ENCODE measurements around the gene RSU1.

Gene RSU1

DNA sequence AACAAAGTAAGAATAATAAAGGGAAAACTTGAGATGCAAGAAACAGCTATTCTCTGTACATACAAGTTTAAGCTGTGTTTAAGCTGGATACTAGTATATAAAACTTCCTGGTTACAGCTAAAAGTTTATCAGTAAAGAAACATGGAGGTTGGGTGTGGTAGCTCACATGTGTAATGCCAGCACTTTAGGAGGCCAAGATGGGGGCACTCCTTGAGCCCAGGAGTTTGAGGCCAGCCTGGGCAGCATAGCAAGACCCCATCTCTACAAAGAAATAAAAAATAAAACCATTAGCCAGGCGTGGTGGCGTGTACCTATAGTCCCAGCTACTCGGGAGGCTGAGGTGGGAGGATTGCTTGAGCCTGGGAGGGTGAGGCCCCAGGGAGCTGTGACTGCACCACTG, 3.2 kb downstream of the RSU1 start:
- no peak overlapping the region for H3K9ac ChIP-seq (ENCODE audit: low read length)
- H3K4me2 ChIP-seq (ENCODE audit: low read length) = no peak overlapping the region

DNA sequence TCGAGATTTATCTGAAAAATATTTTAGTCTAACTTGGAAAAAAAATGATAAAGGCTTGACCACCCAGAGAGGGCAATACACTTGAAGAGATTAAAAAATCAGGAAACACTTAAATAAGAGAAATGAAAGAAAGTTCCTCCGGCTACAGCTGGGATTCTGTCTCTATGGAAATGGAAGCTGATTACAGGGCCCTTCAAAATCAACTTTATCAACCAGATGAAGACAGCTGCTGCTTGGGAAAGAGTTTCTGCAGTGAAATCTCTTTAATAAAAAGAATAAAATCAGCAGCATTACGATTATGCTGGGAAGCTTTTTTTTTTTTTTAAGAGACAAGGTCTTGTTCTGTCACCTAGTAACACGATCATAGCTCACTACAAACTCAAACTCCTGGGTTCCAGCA, 4.5 kb downstream of the RSU1 start:
- Histone ChIP-seq H3K4me2 (ENCODE audit: low read length) (no peak overlapping the region), H3K4me3 (ENCODE audit: low read length) (no peak overlapping the region), H2AFZ (ENCODE audit: low read depth, low read length) (no peak overlapping the region), H3K36me3 (replicated peaks; ENCODE audit: low read depth, low read length) (no peaks in the 10 kb centered on the region), H3K27me3 (ENCODE audit: low read depth, low read length) (no peaks in the 10 kb centered on the region), H3K9me3 (ENCODE audit: insufficient read depth, low read length) (no peaks in the 10 kb centered on the region), H4K20me1 (ENCODE audit: insufficient read depth, low read length) (no peaks in the 10 kb centered on the region), H3K79me2 (ENCODE audit: low read length) (peaks cover 6% of the 10 kb centered on the region), H3K27ac (ENCODE audit: low read length) (no peak overlapping the region), H3K9ac (ENCODE audit: low read length) (no peak overlapping the region), H3K4me1 (ENCODE audit: low read length) (peaks cover 6% of the 10 kb centered on the region; the same call in 1 of the 2 replicates)
- TF ChIP-seq EZH2phosphoT487 (IDR thresholded peaks at IDR 0.05; ENCODE audit: low read depth) = no peak
- TF ChIP-seq, protein P1, sequence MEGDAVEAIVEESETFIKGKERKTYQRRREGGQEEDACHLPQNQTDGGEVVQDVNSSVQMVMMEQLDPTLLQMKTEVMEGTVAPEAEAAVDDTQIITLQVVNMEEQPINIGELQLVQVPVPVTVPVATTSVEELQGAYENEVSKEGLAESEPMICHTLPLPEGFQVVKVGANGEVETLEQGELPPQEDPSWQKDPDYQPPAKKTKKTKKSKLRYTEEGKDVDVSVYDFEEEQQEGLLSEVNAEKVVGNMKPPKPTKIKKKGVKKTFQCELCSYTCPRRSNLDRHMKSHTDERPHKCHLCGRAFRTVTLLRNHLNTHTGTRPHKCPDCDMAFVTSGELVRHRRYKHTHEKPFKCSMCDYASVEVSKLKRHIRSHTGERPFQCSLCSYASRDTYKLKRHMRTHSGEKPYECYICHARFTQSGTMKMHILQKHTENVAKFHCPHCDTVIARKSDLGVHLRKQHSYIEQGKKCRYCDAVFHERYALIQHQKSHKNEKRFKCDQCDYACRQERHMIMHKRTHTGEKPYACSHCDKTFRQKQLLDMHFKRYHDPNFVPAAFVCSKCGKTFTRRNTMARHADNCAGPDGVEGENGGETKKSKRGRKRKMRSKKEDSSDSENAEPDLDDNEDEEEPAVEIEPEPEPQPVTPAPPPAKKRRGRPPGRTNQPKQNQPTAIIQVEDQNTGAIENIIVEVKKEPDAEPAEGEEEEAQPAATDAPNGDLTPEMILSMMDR (IDR thresholded peaks at IDR 0.05; ENCODE audit: low read depth, low read length) = no peak

More for the DNA sequence above, 3.2 kb downstream of the RSU1 start:
- H3K4me3 ChIP-seq (ENCODE audit: low read length) = no peak overlapping the region
- no peaks in the 10 kb centered on the region for H3K36me3 ChIP-seq (replicated peaks; ENCODE audit: low read depth, low read length)
- H3K27ac ChIP-seq (ENCODE audit: low read length) = no peak overlapping the region
- H3K79me2 ChIP-seq (ENCODE audit: low read length) = peaks cover 6% of the 10 kb centered on the region
- H3K9me3 ChIP-seq (ENCODE audit: insufficient read depth, low read length) = no peaks in the 10 kb centered on the region
- H4K20me1 ChIP-seq (ENCODE audit: insufficient read depth, low read length) = no peaks in the 10 kb centered on the region
- peaks cover 10% of the 10 kb centered on the region for H3K4me1 ChIP-seq (ENCODE audit: low read length)
- no peak for TF ChIP-seq EZH2phosphoT487 (IDR thresholded peaks at IDR 0.05; ENCODE audit: low read depth)
- TF ChIP-seq, protein P1 (IDR thresholded peaks at IDR 0.05; ENCODE audit: low read depth, low read length) = no peak
- no peak overlapping the region for H2AFZ ChIP-seq (ENCODE audit: low read depth, low read length)
- H3K27me3 ChIP-seq (ENCODE audit: low read depth, low read length) = peaks cover 5% of the 10 kb centered on the region; the same call in 1 of the 2 replicates

DNA sequence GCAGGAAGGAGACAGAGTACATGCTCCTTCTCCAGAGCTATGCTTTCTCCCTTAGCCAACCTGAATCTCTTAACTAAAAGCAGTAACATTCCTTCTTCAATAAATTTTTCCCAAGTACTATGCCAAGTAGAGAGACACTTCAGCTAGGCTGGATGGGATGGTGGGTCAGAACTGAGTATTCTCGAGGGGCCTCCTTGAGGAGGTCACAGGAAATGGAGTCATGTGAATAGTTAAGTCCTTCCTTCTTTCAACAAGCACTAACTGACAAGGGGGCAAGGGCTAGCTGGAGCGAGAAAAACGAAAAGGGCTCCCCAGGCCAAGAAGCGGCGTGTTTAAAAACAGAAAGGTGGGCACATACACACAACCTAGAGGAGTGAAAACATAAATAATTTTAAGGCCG, 5.5 kb downstream of the RSU1 start:
- Histone ChIP-seq H3K27ac (ENCODE audit: low read length) (no peak overlapping the region), H3K36me3 (replicated peaks; ENCODE audit: low read depth, low read length) (no peaks in the 10 kb centered on the region), H2AFZ (ENCODE audit: low read depth, low read length) (no peak overlapping the region), H3K4me3 (ENCODE audit: low read length) (no peak overlapping the region), H3K4me1 (ENCODE audit: low read length) (peaks cover 6% of the 10 kb centered on the region; the same call in 1 of the 2 replicates), H3K4me2 (ENCODE audit: low read length) (no peak overlapping the region), H3K9me3 (ENCODE audit: insufficient read depth, low read length) (no peaks in the 10 kb centered on the region), H3K79me2 (ENCODE audit: low read length) (peaks cover 6% of the 10 kb centered on the region), H3K27me3 (ENCODE audit: low read depth, low read length) (no peaks in the 10 kb centered on the region), H3K9ac (ENCODE audit: low read length) (no peak overlapping the region), H4K20me1 (ENCODE audit: insufficient read depth, low read length) (no peaks in the 10 kb centered on the region)
- TF ChIP-seq, protein P1 (IDR thresholded peaks at IDR 0.05; ENCODE audit: low read depth, low read length) = no peak
- TF ChIP-seq EZH2phosphoT487 (IDR thresholded peaks at IDR 0.05; ENCODE audit: low read depth) = no peak

DNA sequence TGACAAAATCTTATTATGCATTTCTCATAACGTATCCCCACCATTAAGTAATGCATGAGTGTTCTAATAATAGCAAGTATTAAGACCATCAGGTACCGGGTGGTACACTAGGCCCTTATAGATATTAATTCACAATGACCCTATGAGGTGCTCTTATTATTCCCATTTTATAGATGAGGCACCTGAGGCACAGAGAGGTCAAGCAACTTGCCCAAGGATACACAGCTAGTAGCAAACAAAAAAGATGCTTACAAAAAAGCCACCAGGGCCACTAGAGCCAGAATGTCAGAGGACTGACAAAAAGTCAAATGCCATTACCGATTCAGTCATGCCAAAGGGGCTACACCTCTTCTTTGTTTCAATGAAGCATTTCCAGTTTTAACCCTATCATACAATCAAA, 5.9 kb downstream of the RSU1 start:
- H3K36me3 ChIP-seq (replicated peaks; ENCODE audit: low read depth, low read length) = no peaks in the 10 kb centered on the region
- 0 out of 2 replicates have a peak, but pooled peaks cover 2% of the 10 kb centered on the region for H3K79me2 ChIP-seq (ENCODE audit: low read length)
- H3K4me1 ChIP-seq (ENCODE audit: low read length) = peaks cover 2% of the 10 kb centered on the region; the same call in 1 of the 2 replicates

More for the DNA sequence above, 5.9 kb downstream of the RSU1 start:
- no peak overlapping the region for H3K4me3 ChIP-seq (ENCODE audit: low read length)
- H3K27me3 ChIP-seq (ENCODE audit: low read depth, low read length) = no peaks in the 10 kb centered on the region
- no peaks in the 10 kb centered on the region for H4K20me1 ChIP-seq (ENCODE audit: insufficient read depth, low read length)
- H3K9ac ChIP-seq (ENCODE audit: low read length) = no peak overlapping the region
- no peak overlapping the region for H3K4me2 ChIP-seq (ENCODE audit: low read length)
- TF ChIP-seq, protein P1 (IDR thresholded peaks at IDR 0.05; ENCODE audit: low read depth, low read length) = no peak
- no peak for TF ChIP-seq EZH2phosphoT487 (IDR thresholded peaks at IDR 0.05; ENCODE audit: low read depth)
- H2AFZ ChIP-seq (ENCODE audit: low read depth, low read length) = no peak overlapping the region
- H3K27ac ChIP-seq (ENCODE audit: low read length) = no peak overlapping the region
- H3K9me3 ChIP-seq (ENCODE audit: insufficient read depth, low read length) = no peaks in the 10 kb centered on the region
